Measurements from ENCODE around the gene FIBIN.

FIBIN gene

GRCh38 chr11:27011560-27012233, 17.8 kb downstream of the FIBIN start:
- no peak overlapping the region for H3K4me3 ChIP-seq (ENCODE audit: low read depth, low read length)
- CTCF ChIA-PET, result interaction anchor here (1.7 kb wide), 1 partner anchor 9 kb away, joined by 4 read pairs; no protein-coding TSS in a partner anchor
- DNase-seq (ENCODE audit: low read depth, low spot score), result no peak
- TF ChIP-seq CTCF (IDR thresholded peaks at IDR 0.05; ENCODE audit: insufficient read depth, low read length, missing control alignments), result no peak
- POLR2A ChIA-PET, result no interaction called here

- no peak for DNase-seq (ENCODE audit: low read depth, low spot score)
- TF ChIP-seq CTCF (IDR thresholded peaks at IDR 0.05; ENCODE audit: insufficient read depth, low read length, missing control alignments), result no peak
- no peak overlapping the region for H3K4me3 ChIP-seq (ENCODE audit: low read depth, low read length)
- ChIA-PET CTCF (interaction anchor here (1.7 kb wide), 1 partner anchor 10 kb away, joined by 4 read pairs; no protein-coding TSS in a partner anchor), POLR2A (no interaction called here)
These were observed 18.5 kb downstream of the FIBIN start for GRCh38 chr11:27012234-27012921.

GRCh38 chr11:27013781-27014361, 20.0 kb downstream of the FIBIN start:
- POLR2A ChIA-PET, result no interaction called here
- CTCF ChIA-PET, result interaction anchor here (0.9 kb wide), 1 partner anchor 14 kb away, joined by 3 read pairs; no protein-coding TSS in a partner anchor

GRCh38 chr11:27018902-27019529, 25.1 kb downstream of the FIBIN start:
- no peak overlapping the region for H3K4me3 ChIP-seq (ENCODE audit: low read depth, low read length)
- no peak for TF ChIP-seq CTCF (IDR thresholded peaks at IDR 0.05; ENCODE audit: insufficient read depth, low read length, missing control alignments)
- CTCF ChIA-PET, result interaction anchor here (0.9 kb wide), 1 partner anchor 140 kb away, joined by 3 read pairs; no protein-coding TSS in a partner anchor
- DNase-seq (ENCODE audit: low read depth, low spot score), result no peak
- POLR2A ChIA-PET, result no interaction called here

More at GRCh38 chr11:27013781-27014361, 20.0 kb downstream of the FIBIN start:
- DNase-seq (ENCODE audit: low read depth, low spot score), result peak; percentile 52
- TF ChIP-seq CTCF (IDR thresholded peaks at IDR 0.05; ENCODE audit: insufficient read depth, low read length, missing control alignments), result no peak
- no peak overlapping the region for H3K4me3 ChIP-seq (ENCODE audit: low read depth, low read length)

- no peak for DNase-seq (ENCODE audit: low read depth, low spot score)
- no peak for TF ChIP-seq CTCF (IDR thresholded peaks at IDR 0.05; ENCODE audit: insufficient read depth, low read length, missing control alignments)
- POLR2A ChIA-PET, result interaction anchor here (0.5 kb wide), 1 partner anchor 21 kb away, joined by 3 read pairs; no protein-coding TSS in a partner anchor
- H3K4me3 ChIP-seq (ENCODE audit: low read depth, low read length), result no peak overlapping the region
- CTCF ChIA-PET, result no interaction called here
These were observed 26.8 kb downstream of the FIBIN start for GRCh38 chr11:27020751-27021150.

Data from AG04449 (cell line).